GM12878 (cell line): ENCODE data around the gene NTM. TPM values are rescaled to one million over a fixed set of nuclear protein-coding genes. Genes with fewer than 3 reads are reported as not detected.

Experiments used
- ATAC-seq: fragments of 200-7000 bp; cut with Tn5 transposase; 3 replicates; pipeline ENCODE4 v1.9.1; 2020; ENCODE audit warnings: mild to moderate bottlenecking, moderate library complexity
- Bru-seq: library from RNA; stranded (reverse); fragments of 400-500 nt; gene quantifications from one replicate; lab custom pipeline; 2021; lab: Mats Ljungman, UMichigan
- BruChase-seq, 2 experiments: library from RNA; stranded (reverse); fragments of 400-500 nt; gene quantifications; one replicate each; lab custom pipeline; 2021; lab: Mats Ljungman, UMichigan
- BruUV-seq: library from RNA; stranded (reverse); fragments of 400-500 nt; replicated peaks from 2 replicates; lab custom pipeline; 2021; lab: Mats Ljungman, UMichigan
- CTCF ChIA-PET: fragments of 300-600 bp; sonication (Branson Sonifier 250); formaldehyde crosslinking; extraction: SDS; loops from one replicate; lab custom pipeline; 2021; ENCODE audit warnings: inconsistent platforms; lab: Yijun Ruan, JAX
- POLR2A ChIA-PET: fragments of 350-600 bp; formaldehyde crosslinking; extraction: SDS; loops from one replicate; lab custom pipeline; 2021; ENCODE audit warnings: inconsistent platforms; lab: Charles Lee
- RAD21 ChIA-PET: fragments of 300-600 bp; sonication (Branson Sonifier 250); formaldehyde crosslinking; loops from one replicate; lab custom pipeline; 2023; ENCODE audit warnings: antibody characterized with exemption; ENCODE audit not compliant: unreplicated experiment; lab: Charles Lee
- SMC1A ChIA-PET: fragments of 300-600 bp; sonication (Branson Sonifier 250); formaldehyde crosslinking; loops from one replicate; lab custom pipeline; 2023; ENCODE audit not compliant: unreplicated experiment, uncharacterized antibody; lab: Charles Lee
- DNase-seq: peaks from one replicate; pipeline ENCODE4 v3.0.0-alpha.2; 2011; ENCODE audit warnings: low read depth, low spot score
- FAIRE-seq: peaks from 3 replicates; lab custom pipeline; 2011; peaks lifted over from hg19 to GRCh38; lab: Jason Lieb, UNC
- H2AFZ ChIP-seq: 2 replicates; pipeline ENCODE4 v1.6.0; 2011; ENCODE audit warnings: low read depth, low read length, control low read depth; ENCODE audit not compliant: control insufficient read depth
- H3K27ac ChIP-seq: 2 replicates; pipeline ENCODE4 v1.5.1; 2011; ENCODE audit warnings: control low read depth; ENCODE audit not compliant: control insufficient read depth, insufficient read depth
- H3K27me3 ChIP-seq, 2 experiments: replicated peaks in 1 of 2; 2 replicates each; pipeline versions ENCODE4 v1.6.0 to v1.6.1; 2011; ENCODE audit warnings: low read length in 1 of 2; ENCODE audit not compliant: control insufficient read depth in 2 of 2, insufficient read depth in 2 of 2
- H3K36me3 ChIP-seq, 2 experiments: 2 replicates each; pipeline ENCODE4 v1.5.1; 2011; ENCODE audit warnings: low read length in 1 of 2; ENCODE audit not compliant: control insufficient read depth in 2 of 2, insufficient read depth in 2 of 2
- H3K4me1 ChIP-seq: 2 replicates; pipeline ENCODE4 v1.6.1; 2011; ENCODE audit warnings: mild to moderate bottlenecking, low read length, moderate library complexity, mixed read lengths; ENCODE audit not compliant: control insufficient read depth, insufficient read depth
- H3K4me2 ChIP-seq: 2 replicates; pipeline ENCODE4 v1.6.0; 2011; ENCODE audit warnings: control low read depth; ENCODE audit not compliant: control insufficient read depth, insufficient read depth
- H3K4me3 ChIP-seq: fragments of 200-600 bp; sonication (generic); 2 replicates; pipeline ENCODE4 v1.5.1; 2016
- H3K79me2 ChIP-seq: 2 replicates; pipeline ENCODE4 v1.6.0; 2011; ENCODE audit warnings: low read length; ENCODE audit not compliant: control insufficient read depth, insufficient read depth
- H3K9ac ChIP-seq: 2 replicates; pipeline ENCODE4 v1.8.0; 2011; ENCODE audit warnings: low read length, control low read depth, mixed read lengths; ENCODE audit not compliant: control insufficient read depth, insufficient read depth
- H3K9me3 ChIP-seq: replicated peaks from 3 replicates; pipeline ENCODE4 v1.5.1; 2011; ENCODE audit warnings: mild to moderate bottlenecking, low read length; ENCODE audit not compliant: control insufficient read depth, insufficient read depth
- H4K20me1 ChIP-seq: 2 replicates; pipeline ENCODE4 v1.6.0; 2011; ENCODE audit not compliant: control insufficient read depth, insufficient read depth
- CEBPB ChIP-seq, 2 experiments: fragments of 150-350 bp in 1 of 2; IDR thresholded peaks; 2 replicates each; pipeline ENCODE4 v1.6.1; 2012 to 2014; ENCODE audit warnings: low read depth in 2 of 2, low read length in 2 of 2, borderline replicate concordance in 1 of 2, inconsistent platforms in 1 of 2
- IKZF1 ChIP-seq: fragments of 450-650 bp; conservative IDR thresholded peaks from 2 replicates; pipeline ENCODE4 v1.6.1; 2017; ENCODE audit warnings: antibody characterized with exemption, mild to moderate bottlenecking
- IRF4 ChIP-seq: IDR thresholded peaks from 2 replicates; pipeline ENCODE4 v1.6.1; 2011; ENCODE audit warnings: low read depth, low read length
- NBN ChIP-seq: fragments of 450-650 bp; IDR thresholded peaks from 2 replicates; pipeline ENCODE4 v1.6.1; 2016
- RAD21 ChIP-seq: IDR thresholded peaks from 2 replicates; pipeline ENCODE4 v1.6.1; 2011; ENCODE audit warnings: mild to moderate bottlenecking, low read depth, low read length, moderate library complexity; ENCODE audit not compliant: insufficient read depth
- STAT3 ChIP-seq: IDR thresholded peaks from 2 replicates; pipeline ENCODE4 v1.6.1; 2011; ENCODE audit warnings: low read depth, low read length, improper control_type of control experiment
- ZNF687 ChIP-seq: fragments of 450-650 bp; IDR thresholded peaks from 2 replicates; pipeline ENCODE4 v1.6.1; 2017; ENCODE audit warnings: mild to moderate bottlenecking, moderate library complexity
- WGBS: methylation state at CpG from one replicate; pipeline ENCODE4 v1.1.6; 2016; ENCODE audit warnings: low lambda C conversion rate; ENCODE audit not compliant: insufficient replicate concordance, insufficient coverage; ENCODE audit errors: missing lambda C conversion rate; 5-methylcytosine and 5-hydroxymethylcytosine counted together
- in situ Hi-C: fragments of 300-500 bp; cut with MboI; formaldehyde crosslinking; loops from 9 replicates; pipeline ENCODE4 v1.14.3; 2018; ENCODE audit warnings: mixed read lengths
- intact Hi-C: fragments of 100-400 bp; cut with micrococcal nuclease; formaldehyde crosslinking; loops from one replicate; pipeline ENCODE4 v1.14.2; 2022; ENCODE audit not compliant: unreplicated experiment
- long read RNA-seq, 2 experiments: library from polyadenylated mRNA; unstranded; transcript quantifications; one replicate each; pipeline ENCODE4 v2.0.0, GENCODE V29; 2019 to 2020
- polyA minus RNA-seq, 3 experiments: library from RNA; depleted of rRNA, polyadenylated mRNA; stranded (reverse); fragments of >200 nt; gene quantifications; 2 replicates each; pipeline ENCODE4 v1.2.3, GENCODE V29; 2011
- polyA plus RNA-seq, 11 experiments: library from polyadenylated mRNA; depleted of rRNA in 4 of 11; unstranded in 6 of 11; stranded (reverse) in 5 of 11; fragments of >200 nt; fragmentation: Nextera tagmentation in 4 of 11; fragmentation: Illumina TruSeq in 1 of 11; extraction: Ambion mirVana in 4 of 11; extraction: Trizol in 1 of 11; gene quantifications; 1 replicate in 1 of 11; 2 replicates in 10 of 11; pipeline versions ENCODE4 v1.2.1 to v1.2.3, GENCODE V29; 2011 to 2016; ENCODE audit warnings: inconsistent platforms in 2 of 11, missing spikeins in 2 of 11, low read depth in 1 of 11
- total RNA-seq, 4 experiments: library from RNA; depleted of rRNA in 3 of 4; stranded (reverse); fragments of >200 nt in 3 of 4; fragmentation: Illumina TruSeq in 1 of 4; extraction: Trizol in 1 of 4; gene quantifications; 2 replicates each; pipeline versions ENCODE4 v1.2.1 to v1.2.3, GENCODE V29; 2013 to 2021

Gene NTM
- total RNA-seq (2013; cell fraction: nucleolus; rRNA removed) = not detected in 2 replicates
- total RNA-seq (2014; rRNA removed) (not detected in 2 replicates), total RNA-seq (2014; rRNA removed; fragmentation: Illumina TruSeq; extraction: Trizol) (not detected in 2 replicates), total RNA-seq (2021) (not detected in 2 replicates), polyA plus RNA-seq (2011; rRNA removed) (not detected in 2 replicates), polyA plus RNA-seq (2014; fragmentation: Illumina TruSeq; extraction: Trizol) (not detected in 2 replicates), polyA plus RNA-seq (2014; fragmentation: Nextera tagmentation; extraction: Ambion mirVana) (not detected), polyA plus RNA-seq (2014; rRNA removed) (not detected in 2 replicates), polyA plus RNA-seq (2016; fragmentation: Nextera tagmentation; extraction: Ambion mirVana) (not detected), polyA minus RNA-seq (2011; rRNA and poly(A)+ RNA removed) (not detected in 2 replicates), Bru-seq, nascent RNA (percentile 1 among the genes with signal in this experiment), BruChase-seq, experiment 1, labeled RNA remaining after a 6-hour chase (percentile 0 among the genes with signal in this experiment), BruChase-seq, experiment 2, labeled RNA remaining after a 2-hour chase (percentile 1 among the genes with signal in this experiment)
- polyA plus RNA-seq (2011; ENCODE audit: low read depth) = not detected
- polyA plus RNA-seq (2011; cell fraction: cytosol; rRNA removed) = not detected in 2 replicates
- polyA plus RNA-seq (2011; cell fraction: nucleus; rRNA removed) = not detected in 2 replicates
- polyA plus RNA-seq (2012) = not detected in 2 replicates
- not detected in 2 replicates for polyA minus RNA-seq (2011; cell fraction: cytosol; rRNA and poly(A)+ RNA removed)
- not detected in 2 replicates for polyA minus RNA-seq (2011; cell fraction: nucleus; rRNA and poly(A)+ RNA removed)
- long read RNA-seq, experiment 1 = 0 reads
- long read RNA-seq, experiment 2, partial matches to known transcripts = 0 of 1 reads
- long read RNA-seq, experiment 2, other reads (novel, unspliced or antisense) = 1 of 1 reads

GRCh38 chr11:131370090-131370751 is at the start of gene NTM:
NTM (plus strand) TSS chr11:131370615.
- no peak within 1 kb of the TSS for H3K9ac ChIP-seq
- FAIRE-seq (no peak), ATAC-seq (no peak), DNase-seq (no peak)
- BruUV-seq = no TSS peak
- intact Hi-C loops (no loop called here), in situ Hi-C loops (no loop called here)
- H3K4me1 ChIP-seq = no peaks in the 10 kb centered on the region
- RAD21 ChIA-PET = no interaction called here
- H3K4me2 ChIP-seq = no peak within 1 kb of the TSS
- H3K9me3 ChIP-seq = no peaks in the 10 kb centered on the region
- SMC1A ChIA-PET = no interaction called here
- peaks cover 5 to 13% of the 10 kb centered on the region in 2 experiments for H3K27me3 ChIP-seq
- no peak for TF ChIP-seq ZNF687
- TF ChIP-seq STAT3 = no peak
- TF ChIP-seq IKZF1 = no peak
- TF ChIP-seq CEBPB (IDR thresholded peaks at IDR 0.05; ENCODE audit: borderline replicate concordance in 1 of 2, low read depth in 2 of 2, low read length in 2 of 2) = no peak
- no peak for TF ChIP-seq IRF4
- TF ChIP-seq RAD21 = no peak
- TF ChIP-seq NBN = no peak
- no peak within 1 kb of the TSS for H3K4me3 ChIP-seq
- no peak within 1 kb of the TSS for H2AFZ ChIP-seq
- WGBS = 66% methylated on average over 7 of the region's 7 CpGs
- no peaks in the 10 kb centered on the region for H3K36me3 ChIP-seq
- no peaks in the 10 kb centered on the region for H4K20me1 ChIP-seq
- POLR2A ChIA-PET = no interaction called here
- CTCF ChIA-PET = no interaction called here
- no peak within 1 kb of the TSS for H3K27ac ChIP-seq
- H3K79me2 ChIP-seq = no peaks in the 10 kb centered on the region
